Measurements from ENCODE around the gene DCC.

GRCh38 chr18:52334307-52334706 lies 5.7 kb upstream of the DCC start:
- TF ChIP-seq, protein P1, sequence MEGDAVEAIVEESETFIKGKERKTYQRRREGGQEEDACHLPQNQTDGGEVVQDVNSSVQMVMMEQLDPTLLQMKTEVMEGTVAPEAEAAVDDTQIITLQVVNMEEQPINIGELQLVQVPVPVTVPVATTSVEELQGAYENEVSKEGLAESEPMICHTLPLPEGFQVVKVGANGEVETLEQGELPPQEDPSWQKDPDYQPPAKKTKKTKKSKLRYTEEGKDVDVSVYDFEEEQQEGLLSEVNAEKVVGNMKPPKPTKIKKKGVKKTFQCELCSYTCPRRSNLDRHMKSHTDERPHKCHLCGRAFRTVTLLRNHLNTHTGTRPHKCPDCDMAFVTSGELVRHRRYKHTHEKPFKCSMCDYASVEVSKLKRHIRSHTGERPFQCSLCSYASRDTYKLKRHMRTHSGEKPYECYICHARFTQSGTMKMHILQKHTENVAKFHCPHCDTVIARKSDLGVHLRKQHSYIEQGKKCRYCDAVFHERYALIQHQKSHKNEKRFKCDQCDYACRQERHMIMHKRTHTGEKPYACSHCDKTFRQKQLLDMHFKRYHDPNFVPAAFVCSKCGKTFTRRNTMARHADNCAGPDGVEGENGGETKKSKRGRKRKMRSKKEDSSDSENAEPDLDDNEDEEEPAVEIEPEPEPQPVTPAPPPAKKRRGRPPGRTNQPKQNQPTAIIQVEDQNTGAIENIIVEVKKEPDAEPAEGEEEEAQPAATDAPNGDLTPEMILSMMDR (IDR thresholded peaks at IDR 0.05), result no peak
- no peak for TF ChIP-seq POLR2A (IDR thresholded peaks at IDR 0.05)
